Gastrocnemius medialis (tissue), 4 donors: ENCODE measurements around the gene FLACC1. TPM values are rescaled to one million over a fixed set of nuclear protein-coding genes. Genes with fewer than 3 reads are reported as not detected.
"Not testable (repeated sequence)": the region's sequence is repeated elsewhere in the genome, so short reads cannot be mapped to it uniquely, and the experiment has no call there.

Source experiments
- ATAC-seq, 2 donors: fragments of 150-250 bp; one replicate each; pipeline ENCODE4 v1.9.1; 2016
- DNase-seq, 2 donors: peaks; one replicate each; pipeline ENCODE4 v3.0.0-alpha.2; 2019
- H3K27ac ChIP-seq, 4 donors: fragments of 200-600 bp; sonication (generic); 1 replicate in 1 of 4; 2 replicates in 3 of 4; pipeline ENCODE4 v1.5.1; 2016 to 2018; ENCODE audit warnings: mild to moderate bottlenecking in 2 of 4, moderate library complexity in 1 of 4
- H3K27me3 ChIP-seq, 3 donors: fragments of 200-600 bp; sonication (generic) in 2 of 3; 1 replicate in 1 of 3; 2 replicates in 2 of 3; pipeline versions ENCODE4 v1.5.1 to v1.6.0; 2016 to 2019; ENCODE audit warnings: mild to moderate bottlenecking in 1 of 3, moderate library complexity in 1 of 3
- H3K36me3 ChIP-seq, 2 donors: fragments of 200-600 bp; sonication (generic) in 1 of 2; one replicate each; pipeline ENCODE4 v1.5.1; 2017 to 2018
- H3K4me1 ChIP-seq, 2 donors: fragments of 200-600 bp; sonication (generic) in 1 of 2; one replicate each; pipeline ENCODE4 v1.5.1; 2016 to 2017; ENCODE audit warnings: mild to moderate bottlenecking in 2 of 2
- H3K4me3 ChIP-seq, 4 donors: fragments of 200-600 bp; sonication (generic) in 3 of 4; 1 replicate in 1 of 4; 2 replicates in 3 of 4; pipeline ENCODE4 v1.5.1; 2016 to 2019; ENCODE audit warnings: mild to moderate bottlenecking in 2 of 4
- H3K9me3 ChIP-seq, 3 donors: fragments of 200-600 bp; sonication (generic) in 2 of 3; 1 replicate in 1 of 3; 2 replicates in 2 of 3; pipeline ENCODE4 v1.5.1; 2016 to 2019
- CTCF ChIP-seq, 5 experiments: fragments of 450-650 bp in 3 of 5; fragments of 200-600 bp in 2 of 5; sonication (generic) in 2 of 5; IDR thresholded peaks in 4 of 5; conservative IDR thresholded peaks in 1 of 5; 1 replicate in 4 of 5; 2 replicates in 1 of 5; pipeline ENCODE4 v1.5.1; 2016 to 2019; ENCODE audit warnings: antibody characterized with exemption in 5 of 5, mild to moderate bottlenecking in 3 of 5, moderate library complexity in 3 of 5
- POLR2A ChIP-seq, 2 donors: fragments of 450-650 bp; IDR thresholded peaks; one replicate each; pipeline ENCODE4 v1.6.1; 2017; ENCODE audit warnings: antibody characterized with exemption in 2 of 2, mild to moderate bottlenecking in 2 of 2, moderate library complexity in 2 of 2
- in situ Hi-C, 4 donors: fragments of 200-750 bp; cut with MboI; loops; one replicate each; pipeline versions ENCODE4 v1.15.0 to v1.8.0; 2017; ENCODE audit warnings: low sequenced_read_pairs in 4 of 4
- intact Hi-C: fragments of 100-400 bp; cut with DNase I; formaldehyde crosslinking; loops from one replicate; pipeline ENCODE4 v1.15.1; 2023; ENCODE audit warnings: low total_unique reads
- total RNA-seq, 4 donors: library from RNA; depleted of rRNA; stranded (reverse); fragments of >200 nt; gene quantifications; one replicate each; pipeline versions ENCODE4 v1.1.0 to v1.2.3, GENCODE V29; 2016

The FLACC1 gene
- total RNA-seq, 4 donors from 2014 or later, result 0.72 to 1.7 (median 1.4) TPM

GRCh38 chr2:201378496-201379397 lies 21.6 kb upstream of the FLACC1 start:
- intact Hi-C loops (no loop called here), in situ Hi-C loops (no loop called here)
- DNase-seq (no peak), ATAC-seq (no peak)
- Histone ChIP-seq H3K9me3 (no peaks in the 10 kb centered on the region), H3K4me3 (no peak overlapping the region), H3K27ac (no peak overlapping the region), H3K36me3 (peaks cover 0 to 60% of the 10 kb centered on the region in 2 donors), H3K4me1 (no peaks in the 10 kb centered on the region), H3K27me3 (no peaks in the 10 kb centered on the region)
- TF ChIP-seq POLR2A (IDR thresholded peaks at IDR 0.05), result no peak
- no peak for TF ChIP-seq CTCF (IDR thresholded peaks at IDR 0.05 in 4 of 5, conservative IDR thresholded peaks at IDR 0.05 in 1 of 5)

- Histone ChIP-seq H3K4me1 (no peaks in the 10 kb centered on the region), H3K4me3 (no peak overlapping the region), H3K27me3 (no peaks in the 10 kb centered on the region), H3K36me3 (peaks cover 0 to 46% of the 10 kb centered on the region in 2 donors), H3K27ac (no peak overlapping the region), H3K9me3 (no peaks in the 10 kb centered on the region)
- no peak for DNase-seq
- TF ChIP-seq POLR2A (IDR thresholded peaks at IDR 0.05) (no peak), CTCF (IDR thresholded peaks at IDR 0.05 in 4 of 5, conservative IDR thresholded peaks at IDR 0.05 in 1 of 5) (no peak)
- no peak for ATAC-seq
- in situ Hi-C loops (no loop called here), intact Hi-C loops (no loop called here)
Measured at GRCh38 chr2:201377218-201377617, 20.1 kb upstream of the FLACC1 start.

GRCh38 chr2:201369775-201370174 lies 12.6 kb upstream of the FLACC1 start:
- ATAC-seq, result no peak

GRCh38 chr2:201369318-201369717 lies 12.2 kb upstream of the FLACC1 start:
- H3K9me3 ChIP-seq, H3K4me3 ChIP-seq, H3K4me1 ChIP-seq, H3K36me3 ChIP-seq, DNase-seq, ATAC-seq, intact Hi-C loops, H3K27me3 ChIP-seq, H3K27ac ChIP-seq: not testable (repeated sequence)
- in situ Hi-C loops, result loop anchor here in 2 of 4 donors (10.0 to 25.0 kb wide), 2 partner anchors 132 to 135 kb away; no protein-coding TSS in a partner anchor

More at GRCh38 chr2:201369775-201370174, 12.6 kb upstream of the FLACC1 start:
- peaks cover 0 to 4% of the 10 kb centered on the region in 2 donors for H3K36me3 ChIP-seq
- no peaks in the 10 kb centered on the region for H3K4me1 ChIP-seq
- intact Hi-C loops (no loop called here), in situ Hi-C loops (loop anchor here in 2 of 4 donors (10.0 to 25.0 kb wide), 2 partner anchors 132 to 135 kb away; no protein-coding TSS in a partner anchor)
- no peak for DNase-seq
- H3K9me3 ChIP-seq, result no peaks in the 10 kb centered on the region
- no peak overlapping the region for H3K27ac ChIP-seq
- H3K4me3 ChIP-seq, result no peak overlapping the region
- no peaks in the 10 kb centered on the region for H3K27me3 ChIP-seq
- no peak for TF ChIP-seq POLR2A (IDR thresholded peaks at IDR 0.05)
- no peak for TF ChIP-seq CTCF (IDR thresholded peaks at IDR 0.05 in 4 of 5, conservative IDR thresholded peaks at IDR 0.05 in 1 of 5)

GRCh38 chr2:201366146-201366545 lies 9.0 kb upstream of the FLACC1 start:
- no peak overlapping the region for H3K4me3 ChIP-seq
- no peaks in the 10 kb centered on the region for H3K4me1 ChIP-seq
- H3K27me3 ChIP-seq, result no peaks in the 10 kb centered on the region
- no peak overlapping the region for H3K27ac ChIP-seq
- TF ChIP-seq POLR2A (IDR thresholded peaks at IDR 0.05) (no peak), CTCF (IDR thresholded peaks at IDR 0.05 in 4 of 5, conservative IDR thresholded peaks at IDR 0.05 in 1 of 5) (no peak)
- peaks cover 0 to 13% of the 10 kb centered on the region in 2 donors for H3K36me3 ChIP-seq
- intact Hi-C loops (no loop called here), in situ Hi-C loops (loop anchor here in 2 of 4 donors (10.0 to 25.0 kb wide), 2 partner anchors 129 to 131 kb away; no protein-coding TSS in a partner anchor)
- no peaks in the 10 kb centered on the region for H3K9me3 ChIP-seq
- DNase-seq, result no peak
- no peak for ATAC-seq
